RCC 7860 (cell line): ENCODE measurements around the gene GFER.
"Not testable (repeated sequence)": the region's sequence is repeated elsewhere in the genome, so short reads cannot be mapped to it uniquely, and the experiment has no call there.

Source experiments
- DNase-seq: peaks from one replicate; pipeline ENCODE4 v3.0.0-alpha.2; 2015; ENCODE audit warnings: low spot score
- FAIRE-seq: peaks from 2 replicates; lab custom pipeline; 2012; peaks lifted over from hg19 to GRCh38; lab: Jason Lieb, UNC

GFER gene

DNA sequence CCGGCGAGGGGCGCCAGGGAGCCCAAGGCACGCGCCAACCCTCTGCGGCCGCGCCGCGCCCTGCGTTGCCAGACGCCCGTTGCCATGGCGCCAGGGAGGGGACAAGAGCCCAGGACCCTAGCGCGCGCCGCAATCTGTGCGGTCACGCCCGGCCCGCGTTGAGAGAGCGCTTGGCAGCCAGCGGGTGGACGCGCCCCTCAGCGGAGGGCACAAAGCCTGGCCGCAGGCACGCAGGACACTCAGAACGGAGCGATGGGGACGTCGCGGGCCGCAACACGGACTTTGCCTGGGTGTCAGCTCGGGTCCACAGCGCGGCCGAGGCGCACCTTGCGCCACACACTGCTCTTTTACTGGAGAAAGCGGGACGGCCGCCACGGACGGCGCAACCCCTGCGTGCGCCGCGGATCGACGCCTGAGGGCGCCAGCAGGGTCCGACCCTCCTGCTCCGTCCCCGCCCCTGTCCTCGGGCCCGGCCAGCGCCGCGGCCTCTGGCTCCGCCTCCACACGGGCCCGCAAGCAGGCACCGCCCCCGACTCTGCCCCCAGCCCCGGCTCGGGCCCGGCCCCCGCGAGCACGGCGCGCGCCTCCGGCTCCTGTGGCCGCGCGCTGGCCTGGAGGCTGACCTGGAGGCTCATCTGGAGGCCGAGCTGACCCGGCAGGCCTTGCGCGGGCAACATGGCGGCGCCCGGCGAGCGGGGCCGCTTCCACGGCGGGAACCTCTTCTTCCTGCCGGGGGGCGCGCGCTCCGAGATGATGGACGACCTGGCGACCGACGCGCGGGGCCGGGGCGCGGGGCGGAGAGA, at the start of gene GFER:
GFER (plus strand) TSS at position 650 of the 803 bp plus-strand sequence; CDS start at position 676, 26 bp downstream.
- DNase-seq, result peak; percentile 79
- no peak for FAIRE-seq

DNA sequence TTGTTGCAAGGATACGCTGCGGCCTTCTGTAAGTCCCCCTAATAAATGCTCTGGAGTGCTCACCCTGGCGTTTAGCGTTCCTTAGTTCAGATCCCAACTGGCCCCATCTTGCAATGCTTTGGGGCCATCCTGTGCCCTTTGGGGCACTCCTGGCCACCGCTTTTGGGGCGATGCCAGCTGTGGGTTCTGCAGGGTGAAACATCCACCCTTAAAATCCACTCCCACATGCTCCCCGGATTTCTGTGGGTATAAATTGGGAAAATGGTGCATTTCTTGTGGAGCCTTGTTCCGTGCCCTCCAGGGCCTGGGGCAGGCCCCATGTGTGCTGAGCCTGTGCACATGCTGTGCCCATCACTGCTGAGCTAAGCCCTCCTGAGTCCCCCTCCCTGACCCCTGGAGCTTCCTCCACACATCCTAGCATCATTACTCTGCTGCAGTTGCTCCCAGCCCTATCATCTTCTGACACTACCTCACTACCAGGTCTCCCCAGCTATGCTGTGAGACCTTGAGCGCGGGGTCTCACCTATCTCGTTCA, 47.0 kb upstream of the GFER start:
- FAIRE-seq (no peak), DNase-seq (no peak)

DNA sequence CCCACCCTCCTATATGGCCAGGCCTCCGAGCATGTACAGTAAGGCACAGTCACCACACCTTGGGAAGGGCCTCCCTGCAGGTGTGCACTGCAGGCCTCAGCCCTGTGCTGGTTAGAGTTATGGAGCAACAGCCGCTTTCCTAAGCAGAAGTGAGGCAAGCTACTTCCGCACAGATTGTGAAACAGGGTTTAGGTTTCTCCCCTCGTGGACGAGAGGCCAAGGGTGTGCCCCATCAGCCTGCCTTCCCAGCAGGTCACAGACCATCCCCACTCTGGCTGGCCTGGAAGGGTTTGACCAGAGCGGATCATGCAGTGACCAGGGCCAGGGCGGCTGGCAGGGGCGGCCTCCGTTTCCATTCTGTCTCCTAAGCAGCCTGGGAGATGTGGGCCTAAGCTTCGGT, 45.7 kb upstream of the GFER start:
- DNase-seq, result no peak
- FAIRE-seq, result no peak

DNA sequence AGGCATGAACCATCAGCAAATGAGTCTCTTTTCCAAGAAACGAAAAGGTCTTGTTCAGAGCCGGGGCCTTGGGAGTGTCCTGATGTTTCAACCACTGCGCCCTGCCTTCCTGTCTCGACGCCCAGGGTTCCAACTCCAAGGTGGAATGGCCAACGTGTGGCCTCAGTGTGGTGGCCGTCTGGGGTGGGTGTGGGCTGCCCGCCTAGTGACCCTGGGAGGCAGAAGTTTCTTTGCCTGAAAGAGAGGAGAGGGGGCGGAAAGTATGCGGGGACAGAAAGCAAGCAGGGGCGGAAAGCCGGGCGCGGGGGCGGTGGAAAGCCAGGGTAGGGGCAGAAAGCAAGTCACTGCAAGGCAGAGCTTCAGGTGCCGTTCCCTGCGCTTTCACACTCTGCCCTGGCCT, 45.1 kb upstream of the GFER start:
- DNase-seq (no peak), FAIRE-seq (no peak)

DNA sequence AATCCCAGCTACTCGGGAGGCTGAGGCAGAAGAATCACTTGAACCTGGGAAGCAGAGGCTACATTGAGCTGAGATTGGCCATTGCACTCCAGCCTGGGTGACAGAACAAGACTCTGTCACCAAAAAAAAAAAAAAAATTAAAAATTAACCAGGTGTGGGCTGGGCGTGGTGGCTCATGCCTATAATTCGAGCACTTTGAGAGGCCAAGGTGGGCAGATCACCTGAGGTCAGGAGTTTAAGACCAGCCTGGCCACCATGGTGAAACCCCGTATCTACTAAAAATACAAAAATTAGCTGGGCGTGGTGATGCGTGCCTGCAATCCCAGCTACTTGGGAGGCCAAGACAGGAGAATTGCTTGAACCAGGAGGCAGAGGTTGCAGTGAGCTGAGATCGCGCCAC, 44.2 kb upstream of the GFER start:
- not testable (repeated sequence) for DNase-seq, FAIRE-seq

DNA sequence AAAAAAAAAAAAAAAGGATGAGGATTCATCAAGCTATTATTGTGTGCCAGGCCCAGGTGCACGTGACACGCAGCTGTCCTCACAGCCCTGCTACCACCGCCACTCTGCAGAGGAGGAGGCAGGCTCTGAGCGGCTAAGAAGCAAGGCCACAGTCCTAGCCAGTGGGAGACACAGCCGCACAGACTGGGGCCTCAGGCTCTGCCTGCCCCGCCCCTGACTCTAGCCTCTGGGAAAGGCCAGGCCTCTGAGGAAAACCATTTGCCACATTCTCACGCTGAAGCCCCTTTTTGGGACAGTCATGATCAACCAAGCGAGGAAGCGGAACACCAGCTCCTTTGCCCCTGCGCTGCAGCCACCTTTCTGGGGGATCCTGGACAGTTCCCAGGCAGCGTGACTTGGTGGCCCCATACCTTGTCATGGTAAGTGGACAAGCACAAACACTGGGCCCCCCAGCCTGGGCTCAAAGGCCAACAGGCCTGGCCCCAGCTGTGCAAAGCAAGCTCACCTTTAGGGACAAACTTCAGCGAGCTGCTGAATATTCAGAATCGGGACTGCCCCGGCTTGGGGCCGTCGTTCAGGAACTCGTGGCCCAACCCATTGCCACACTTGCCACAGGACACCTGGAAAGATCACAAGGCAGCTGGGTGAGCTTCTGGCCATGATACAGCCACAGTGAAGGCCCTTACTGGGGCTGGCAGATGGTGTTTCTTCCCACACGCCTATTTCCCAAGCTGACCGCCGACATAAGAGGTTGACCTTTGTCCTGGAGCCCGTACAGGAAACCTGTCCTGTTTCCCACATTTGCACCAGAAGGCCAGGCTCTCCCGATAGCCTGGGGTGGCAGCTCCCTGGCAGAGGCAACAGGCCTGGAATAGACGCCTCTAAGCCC, 43.5 kb upstream of the GFER start:
- FAIRE-seq (no peak), DNase-seq (no peak)

DNA sequence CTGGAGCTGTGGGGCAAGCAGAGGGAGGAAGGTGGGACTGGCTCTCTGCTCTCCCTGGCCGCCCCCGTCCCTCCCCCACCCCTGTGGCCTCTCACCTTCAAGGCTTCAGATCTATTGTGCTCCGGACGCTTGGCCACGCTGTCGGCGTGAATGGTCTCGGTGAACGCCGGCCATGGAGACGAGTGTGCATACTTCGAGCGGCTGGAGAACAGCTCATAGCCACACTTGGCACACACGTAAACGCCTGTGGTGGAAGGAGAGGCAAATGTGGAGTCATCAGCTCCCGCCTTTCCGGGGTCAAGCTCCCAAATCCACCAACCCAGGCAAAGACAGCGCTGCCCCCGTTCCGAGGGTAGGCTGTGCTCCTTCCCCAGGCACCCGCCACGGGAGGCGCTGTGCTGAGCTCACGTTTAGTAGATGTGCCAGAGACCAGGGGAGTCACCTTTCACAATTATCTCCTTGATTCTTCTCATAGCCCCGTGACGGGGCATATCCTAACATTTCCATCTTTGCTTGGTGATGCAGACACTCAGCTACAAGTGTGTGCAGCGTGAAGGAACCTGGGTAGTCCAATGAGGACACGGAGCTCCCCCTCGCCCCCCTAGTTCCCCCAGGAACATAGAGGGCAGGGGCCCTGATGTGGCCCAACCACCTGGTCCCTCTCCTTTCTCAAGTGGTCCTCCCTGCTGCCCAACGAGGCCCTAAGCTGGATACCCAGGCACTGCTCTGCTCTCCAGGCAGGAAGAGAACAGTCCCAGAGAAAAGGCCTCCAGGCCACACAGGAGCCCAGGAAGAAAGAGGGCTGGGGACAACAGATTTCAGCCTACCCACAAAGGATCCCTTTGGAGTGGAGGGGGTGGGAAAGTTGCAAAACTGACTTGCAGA, 42.6 kb upstream of the GFER start:
- FAIRE-seq, result peak; percentile 31
- peak; percentile 82 for DNase-seq

DNA sequence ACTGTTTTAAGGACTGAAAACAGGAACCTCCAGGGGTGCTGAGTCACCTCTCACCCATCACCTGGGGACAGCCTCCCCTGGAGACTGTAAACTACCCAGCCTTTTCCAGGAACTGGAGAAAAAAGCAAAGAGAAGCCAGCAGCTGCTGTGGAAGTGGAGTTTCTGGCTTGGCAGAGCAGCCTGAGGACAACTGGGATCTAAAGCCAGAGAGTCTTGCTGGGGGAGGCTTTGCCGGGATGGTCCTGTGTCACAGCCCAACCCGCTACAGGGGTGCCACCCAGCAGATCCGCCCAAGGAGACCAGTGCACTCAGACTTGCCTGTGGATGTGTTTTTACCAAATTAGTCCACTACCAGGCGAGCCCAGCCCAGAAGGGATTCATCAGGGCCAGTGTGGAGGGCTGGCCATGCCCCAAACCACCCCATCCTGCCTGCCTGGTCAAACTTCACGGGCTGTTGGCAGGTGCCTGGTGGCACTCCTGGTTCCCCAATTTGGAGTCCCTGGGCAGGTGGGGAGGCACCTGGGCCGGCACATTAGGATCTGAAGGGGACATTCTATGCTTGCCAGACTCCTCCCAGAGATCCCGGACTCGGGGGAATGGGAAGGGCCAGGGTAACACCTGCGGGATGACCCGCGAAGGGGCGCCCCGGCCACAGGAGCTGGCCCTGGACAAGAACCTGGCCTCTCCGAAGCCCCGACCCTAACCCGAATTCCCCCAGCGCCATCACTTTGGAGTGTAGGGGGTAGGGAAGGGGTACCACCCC, 41.8 kb upstream of the GFER start:
- FAIRE-seq (no peak), DNase-seq (no peak)

DNA sequence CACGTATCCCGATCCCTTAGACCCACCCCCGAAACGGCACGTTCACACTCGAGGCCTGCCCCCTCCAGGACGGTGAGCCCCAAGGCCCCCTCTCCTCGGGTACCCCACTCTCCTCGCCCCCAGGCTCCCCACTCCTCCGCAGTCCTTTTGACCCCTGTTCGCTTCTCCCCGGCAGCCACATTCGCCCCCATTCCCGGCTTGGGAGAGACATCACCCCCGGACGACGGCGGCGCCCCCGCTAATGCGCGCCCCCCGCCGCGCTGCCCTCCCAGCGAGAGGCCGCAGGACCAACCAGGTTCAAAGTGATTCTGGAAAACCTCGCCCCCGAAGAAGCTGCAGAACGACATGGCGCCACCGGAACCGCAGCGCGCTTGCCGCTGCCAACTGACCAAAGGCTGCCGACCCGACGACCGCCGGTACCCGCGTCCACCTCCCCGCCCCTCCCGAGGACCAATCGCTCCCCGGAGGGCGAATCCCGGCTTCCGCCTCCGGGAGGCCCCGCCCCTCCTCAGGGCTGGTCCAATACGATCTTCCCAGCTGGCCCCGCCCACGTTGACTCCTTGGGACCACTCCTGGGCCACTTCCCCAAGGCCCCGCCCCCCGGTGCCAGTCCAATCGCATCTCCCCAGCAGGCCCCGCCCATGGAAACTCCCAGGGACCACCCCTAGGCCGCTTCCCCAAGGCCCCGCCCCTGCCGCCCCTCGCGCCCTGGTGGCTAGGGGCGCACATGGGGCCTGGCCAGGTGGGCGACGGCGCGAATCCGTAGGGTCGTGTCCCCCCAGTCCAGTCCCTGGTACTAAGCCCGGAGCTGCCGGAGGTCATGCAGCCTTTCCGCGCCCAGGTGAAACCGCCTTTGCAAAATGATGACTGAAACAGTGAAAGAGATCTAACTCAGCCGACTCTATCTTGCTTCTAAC, 40.9 kb upstream of the GFER start, which contains the start of gene MSRB1:
MSRB1 (minus strand) TSS at position 390 of the 917 bp plus-strand sequence; CDS start at position 347, 43 bp downstream.
- peak; percentile 87 for FAIRE-seq
- DNase-seq, result peak; percentile 93

DNA sequence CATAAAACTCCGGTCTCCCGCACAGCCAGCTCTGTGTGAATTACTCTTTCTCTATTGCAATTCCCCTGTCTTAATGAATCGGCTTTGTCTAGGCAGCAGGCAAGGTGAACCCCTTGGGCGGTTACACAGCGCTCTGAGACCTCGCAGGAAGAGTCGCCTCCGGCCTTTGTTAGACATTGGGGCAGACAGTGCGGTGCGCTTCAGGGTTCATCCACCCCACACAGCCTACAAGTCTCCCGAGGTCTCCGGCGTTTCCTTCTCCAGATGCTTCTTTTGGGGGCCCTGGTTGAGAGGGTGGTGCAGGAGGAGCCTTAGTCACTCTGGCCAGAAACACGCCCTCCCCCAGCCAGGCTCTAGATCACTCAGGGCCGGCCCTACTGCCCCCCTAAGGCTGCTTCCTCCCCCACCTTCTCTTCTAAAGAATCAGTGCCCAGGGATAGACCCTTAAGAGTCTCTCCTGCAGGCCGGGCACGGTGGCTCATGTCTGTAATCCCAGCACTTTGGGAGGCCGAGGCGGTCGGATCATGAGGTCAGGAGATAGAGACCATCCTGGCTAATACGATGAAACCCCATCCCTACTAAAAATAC, 39.3 kb upstream of the GFER start:
- no peak for FAIRE-seq
- DNase-seq, result no peak

DNA sequence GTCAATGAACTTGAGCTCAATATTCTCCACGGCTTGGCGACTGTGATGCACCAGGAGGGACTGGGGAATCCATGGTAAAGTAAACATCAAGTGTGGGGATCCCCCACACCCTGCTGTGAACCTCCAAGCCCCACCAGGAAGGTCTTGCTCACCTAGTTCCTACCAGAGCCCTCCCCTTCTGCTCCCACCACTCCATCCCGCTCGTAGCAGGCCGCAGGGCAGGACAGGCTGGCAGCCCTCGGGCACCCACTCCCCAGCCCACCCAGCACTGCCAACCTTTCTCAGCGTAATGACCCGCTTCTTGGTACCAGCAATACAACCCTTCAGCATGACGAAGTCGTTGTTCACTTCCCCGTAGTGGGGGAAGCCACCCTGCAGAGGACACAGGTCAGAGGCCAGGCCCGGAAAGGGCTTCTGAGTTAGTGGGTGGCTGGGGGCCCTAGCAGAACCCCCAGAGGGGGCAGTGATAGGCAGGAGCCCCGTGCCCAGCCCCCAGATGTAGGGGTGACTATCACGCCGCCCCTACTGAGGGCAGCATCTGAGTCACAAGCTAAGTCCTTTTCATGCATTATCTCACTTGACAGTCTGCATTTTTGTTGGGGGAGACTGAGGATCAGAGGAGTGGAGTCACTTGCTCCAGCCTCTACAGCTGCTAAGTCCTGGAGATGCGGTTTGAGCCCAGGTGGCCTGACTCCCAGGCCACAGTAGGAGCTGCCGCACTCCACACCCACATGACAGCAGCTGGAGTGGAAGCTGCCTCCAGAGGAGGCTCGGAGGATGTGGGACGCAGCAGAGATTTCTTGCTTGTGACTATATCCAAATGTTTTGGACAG, 38.2 kb upstream of the GFER start:
- DNase-seq (no peak), FAIRE-seq (no peak)

DNA sequence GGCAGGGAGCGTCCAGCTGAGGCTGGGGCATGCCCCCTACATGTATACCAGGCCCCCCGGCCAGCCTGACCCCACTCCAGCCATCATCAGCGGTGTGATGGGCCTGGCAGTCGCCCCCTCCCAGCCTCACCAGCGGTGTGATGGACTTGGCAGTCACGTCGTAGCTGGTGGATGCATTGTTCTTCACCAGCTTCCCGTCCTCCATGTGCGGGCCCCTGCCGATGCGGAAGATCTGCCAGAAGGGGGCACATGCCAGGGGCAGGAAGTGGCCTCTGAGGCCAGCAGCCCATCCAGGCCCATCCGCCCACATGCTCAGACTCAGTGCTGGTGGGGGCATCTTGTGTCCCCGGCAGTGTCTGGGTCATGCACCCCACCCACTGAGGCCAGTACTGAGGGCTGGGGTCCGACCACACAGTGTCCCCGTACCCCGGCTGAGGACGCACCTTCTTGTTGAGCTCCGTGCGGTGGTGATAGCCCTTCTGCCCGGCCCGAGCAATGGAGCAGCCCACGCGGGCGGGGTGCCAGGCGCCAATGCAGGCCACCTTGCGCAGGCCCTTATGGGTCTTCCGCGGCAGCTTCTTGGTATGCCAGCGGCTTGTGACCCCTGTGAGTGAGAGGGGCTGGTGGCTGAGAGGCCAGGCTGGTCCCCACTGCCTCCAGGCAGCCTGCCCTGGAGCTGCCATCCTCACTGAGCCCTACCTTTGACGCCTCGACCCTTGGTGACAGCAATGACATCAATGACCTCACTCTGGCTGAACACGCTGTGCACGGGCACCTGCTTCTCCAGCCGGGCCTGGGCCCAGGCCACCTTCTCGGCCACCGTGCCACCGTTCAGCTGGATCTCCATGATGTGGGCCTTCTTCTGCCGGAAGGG, 37.3 kb upstream of the GFER start:
- DNase-seq, result no peak
- no peak for FAIRE-seq

DNA sequence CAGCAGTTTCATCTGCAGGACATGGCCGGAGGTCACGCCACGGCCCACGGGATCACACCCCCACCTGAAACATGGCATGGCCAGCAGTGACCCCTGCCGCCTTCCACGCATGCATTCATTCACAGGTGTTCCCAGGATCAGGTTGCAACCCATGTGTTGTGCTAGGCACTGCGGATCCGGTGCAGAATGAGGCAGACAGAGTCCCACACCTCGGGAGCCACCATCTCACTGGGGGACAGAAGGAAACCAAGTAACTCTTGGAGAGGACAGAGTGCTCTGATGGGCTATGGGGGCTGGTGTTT, 36.7 kb upstream of the GFER start:
- FAIRE-seq, result no peak

DNA sequence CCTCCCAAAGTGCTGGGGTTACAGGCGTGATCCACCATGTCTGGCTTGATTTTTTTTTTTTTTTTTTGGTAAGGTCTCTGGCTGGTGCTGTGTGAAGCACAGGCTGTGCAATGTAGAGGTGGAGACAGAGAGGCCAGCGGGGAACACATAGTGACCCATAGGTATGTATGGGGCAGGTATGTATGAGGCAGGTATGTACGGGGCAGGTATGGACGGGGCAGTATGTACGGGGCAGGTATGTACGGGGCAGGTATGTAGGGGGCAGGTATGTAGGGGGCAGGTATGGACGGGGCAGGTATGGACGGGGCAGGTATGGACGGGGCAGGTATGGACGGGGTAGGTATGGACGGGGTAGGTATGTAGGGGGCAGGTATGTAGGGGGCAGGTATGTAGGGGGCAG, 34.5 kb upstream of the GFER start:
- FAIRE-seq (no peak), DNase-seq (no peak)

More for the DNA sequence above, 36.7 kb upstream of the GFER start:
- DNase-seq, result no peak

DNA sequence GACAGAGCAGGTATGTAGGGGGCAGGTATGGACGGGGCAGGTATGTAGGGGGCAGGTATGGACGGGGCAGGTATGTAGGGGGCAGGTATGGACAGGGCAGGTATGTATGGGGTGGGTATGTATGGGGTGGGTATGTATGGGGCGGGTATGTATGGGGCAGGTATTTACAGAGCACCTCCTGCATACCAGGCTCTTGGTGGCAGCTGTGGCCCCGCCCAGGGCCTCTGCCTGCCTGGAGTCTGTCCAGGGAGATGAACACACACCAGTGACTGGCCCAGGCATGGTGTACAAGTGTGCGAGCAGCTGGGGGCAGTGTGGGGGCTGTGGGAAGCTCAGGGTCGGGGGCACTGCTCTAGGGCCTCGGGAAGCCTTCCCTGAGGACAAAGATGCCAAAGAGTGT, 33.9 kb upstream of the GFER start:
- FAIRE-seq (no peak), DNase-seq (no peak)

DNA sequence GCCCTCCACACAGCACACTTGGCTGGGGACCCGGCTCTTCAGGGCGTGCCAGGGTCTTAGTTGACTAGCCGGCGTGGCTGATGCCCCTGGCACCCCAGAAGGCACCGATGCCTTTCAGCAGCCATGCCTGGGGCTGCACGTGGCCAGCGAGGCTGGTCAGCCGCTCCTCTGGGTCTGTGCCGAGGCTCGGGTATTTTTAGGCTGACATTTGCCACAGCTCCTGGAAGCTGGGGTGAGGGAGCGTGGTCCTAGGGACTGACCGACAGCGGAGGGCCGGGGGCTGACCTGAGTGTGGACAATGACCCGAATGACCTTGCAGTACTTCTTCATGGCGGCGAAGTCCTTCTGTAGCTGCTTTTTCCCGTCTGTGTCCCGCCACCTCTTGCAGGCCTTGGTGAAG, 33.4 kb upstream of the GFER start:
- FAIRE-seq (no peak), DNase-seq (no peak)

DNA sequence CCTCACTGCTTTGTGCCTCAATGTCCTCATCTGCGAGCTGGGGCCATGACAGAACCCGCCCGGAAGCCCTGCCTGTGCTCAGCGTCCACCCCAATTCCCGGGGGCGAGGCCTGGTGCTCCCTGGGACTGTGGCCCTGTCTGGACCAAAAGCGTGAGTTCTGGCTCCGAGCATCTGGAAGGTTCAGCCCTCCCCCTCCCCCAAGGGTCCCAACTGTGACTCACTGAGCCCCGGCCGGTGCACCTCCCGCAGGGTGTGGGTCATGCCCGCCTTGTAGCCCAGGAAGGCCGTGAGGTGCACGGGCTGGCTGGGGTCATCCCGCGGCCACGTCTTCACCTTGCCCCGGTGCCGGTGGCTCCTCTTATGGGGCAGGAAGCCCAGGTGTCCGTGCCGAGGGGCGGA, 30.3 kb upstream of the GFER start:
- FAIRE-seq, result no peak
- DNase-seq, result no peak
